Fibroblast of villous mesenchyme (primary cell): ENCODE measurements around the gene DOCK8. TPM values are rescaled to one million over a fixed set of nuclear protein-coding genes. Genes with fewer than 3 reads are reported as not detected.
"Not testable (repeated sequence)": the region's sequence is repeated elsewhere in the genome, so short reads cannot be mapped to it uniquely, and the experiment has no call there.

ENCODE experiments used
- DNase-seq: peaks from one replicate; pipeline ENCODE4 v3.0.0-alpha.2; 2010; ENCODE audit warnings: low read depth
- H3K4me3 ChIP-seq: 2 replicates; pipeline ENCODE4 v1.5.1; 2011; ENCODE audit warnings: low read depth, mild to moderate bottlenecking, low read length
- CTCF ChIP-seq: IDR thresholded peaks from 2 replicates; pipeline ENCODE4 v1.5.1; 2012; ENCODE audit warnings: low read depth, mild to moderate bottlenecking, low read length; ENCODE audit not compliant: insufficient read depth
- total RNA-seq: library from RNA; depleted of rRNA; stranded (reverse); fragments of >200 nt; gene quantifications from 2 replicates; pipeline ENCODE4 v1.2.3, GENCODE V29; 2012

Gene DOCK8
- total RNA-seq, 1 donor = 2.6 TPM

GRCh38 chr9:404234-404633 lies 189.6 kb downstream of the DOCK8 start:
- DNase-seq = no peak
- no peak overlapping the region for H3K4me3 ChIP-seq
- TF ChIP-seq CTCF = no peak

- TF ChIP-seq CTCF = no peak
- H3K4me3 ChIP-seq = no peak overlapping the region
Measured at GRCh38 chr9:405341-405740, 190.7 kb downstream of the DOCK8 start.

GRCh38 chr9:406886-407654 lies 192.4 kb downstream of the DOCK8 start:
- no peak overlapping the region for H3K4me3 ChIP-seq
- TF ChIP-seq CTCF = no peak
- DNase-seq = peak; percentile 18

More at GRCh38 chr9:405341-405740, 190.7 kb downstream of the DOCK8 start:
- no peak for DNase-seq

GRCh38 chr9:409655-410054 lies 195.0 kb downstream of the DOCK8 start:
- not testable (repeated sequence) for H3K4me3 ChIP-seq, DNase-seq

GRCh38 chr9:414595-414994 lies 199.9 kb downstream of the DOCK8 start:
- no peak for TF ChIP-seq CTCF
- no peak for DNase-seq
- H3K4me3 ChIP-seq = no peak overlapping the region

- DNase-seq = peak; percentile 60
- no peak overlapping the region for H3K4me3 ChIP-seq
- no peak for TF ChIP-seq CTCF
Measured at GRCh38 chr9:419571-420171, 205.0 kb downstream of the DOCK8 start.

GRCh38 chr9:421896-422295 lies 207.2 kb downstream of the DOCK8 start:
- TF ChIP-seq CTCF = no peak
- DNase-seq = no peak
- H3K4me3 ChIP-seq = no peak overlapping the region
